GM21423 (cell line): Measurements from ENCODE around the gene ATP8A2.

Experiments used
- ATAC-seq: cut with Tn5 transposase; IDR thresholded peaks from one replicate; pipeline ENCODE4 v1.9.1; 2021; ENCODE audit warnings: mild to moderate bottlenecking, moderate library complexity; ENCODE audit not compliant: unreplicated experiment

ATP8A2 gene

DNA sequence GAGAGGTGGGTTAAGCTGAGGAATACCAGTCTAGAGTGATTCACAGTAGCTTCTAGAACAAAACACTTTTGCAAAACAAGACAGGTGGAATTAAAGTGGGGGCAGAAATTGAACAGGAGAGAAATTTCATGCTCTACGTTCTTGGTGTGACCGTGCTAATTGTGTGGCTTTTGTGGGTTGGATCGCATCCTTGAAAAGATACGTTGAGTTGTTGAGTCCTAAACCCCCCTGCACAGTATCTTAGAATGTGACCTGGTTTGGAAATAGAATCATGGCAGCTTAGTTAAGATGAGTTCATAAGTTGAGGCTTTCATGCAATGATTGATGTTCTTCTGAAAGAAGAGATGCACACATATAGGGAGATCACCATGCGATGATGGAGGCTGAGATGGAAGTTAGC is 308.2 kb downstream of the ATP8A2 start:
- no peak for ATAC-seq

DNA sequence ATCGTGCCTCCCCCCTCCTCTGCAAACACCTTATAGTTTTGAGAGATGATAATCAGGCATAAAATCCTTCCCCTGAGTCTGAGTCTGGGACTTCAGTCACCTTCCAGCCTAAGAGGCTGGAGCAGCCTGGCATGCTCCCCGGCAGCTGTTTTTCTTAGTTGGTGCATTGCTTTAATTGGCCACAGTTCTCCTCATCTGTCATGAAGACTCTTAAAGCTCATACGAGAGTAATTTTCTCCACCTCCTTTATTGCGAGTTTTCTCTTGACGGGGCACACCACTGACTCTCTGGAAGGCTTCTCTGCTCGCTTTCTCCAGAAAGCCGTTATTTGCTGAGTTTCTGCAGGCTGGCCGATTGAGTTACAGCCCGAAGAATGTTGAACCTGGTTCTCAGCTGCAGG is 310.5 kb downstream of the ATP8A2 start:
- no peak for ATAC-seq

DNA sequence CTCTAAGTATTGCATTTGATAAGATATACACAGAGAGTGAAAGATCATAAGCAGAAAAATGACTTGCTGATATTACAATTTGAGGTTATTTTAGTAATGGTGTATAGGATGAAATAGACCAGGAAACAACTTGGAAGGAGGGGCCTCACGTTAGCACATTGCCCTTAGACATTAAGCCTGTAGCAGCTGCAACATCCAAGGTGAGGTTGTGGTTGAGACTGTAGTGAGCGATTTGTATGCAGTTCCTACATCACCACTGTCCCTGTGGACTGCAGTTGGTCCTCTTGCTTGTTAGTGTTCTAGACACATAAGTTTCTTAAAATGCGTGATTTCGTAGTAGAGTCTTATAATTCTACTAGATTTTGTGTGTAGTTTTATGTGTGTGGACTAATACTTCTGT is 311.3 kb downstream of the ATP8A2 start:
- no peak for ATAC-seq

DNA sequence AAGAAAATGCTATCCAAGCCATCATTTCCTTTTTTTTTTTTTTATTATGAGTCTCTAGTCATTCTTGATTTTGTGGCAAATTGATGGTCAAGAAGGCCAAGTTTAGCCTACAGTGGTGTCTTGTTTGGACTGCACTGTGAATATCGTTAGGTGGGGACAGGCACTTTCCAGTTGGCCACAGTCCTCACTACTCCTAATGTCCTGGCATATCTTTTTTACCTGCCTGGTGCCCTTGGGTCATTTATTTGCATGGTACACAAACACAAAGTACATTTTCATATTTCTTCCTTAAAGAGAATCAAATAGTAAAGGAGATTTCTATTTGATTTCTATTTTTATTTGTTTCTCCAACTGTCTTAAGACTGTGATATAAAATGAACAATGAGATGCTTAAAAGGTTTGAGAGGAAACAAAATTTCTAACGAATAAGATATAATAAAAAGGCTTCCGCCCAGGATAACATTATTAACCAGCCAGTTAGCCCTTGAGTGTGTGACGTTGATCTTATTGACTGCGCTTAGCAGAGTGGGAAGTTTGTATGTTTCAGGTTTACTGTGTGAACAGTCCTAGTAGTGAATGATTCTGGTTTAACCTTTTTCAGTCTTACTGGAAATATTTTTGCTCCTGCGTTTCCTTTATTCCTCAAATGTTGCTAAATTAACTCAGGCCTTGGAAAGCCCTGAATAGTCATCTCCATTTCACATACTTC is 312.0 kb downstream of the ATP8A2 start:
- ATAC-seq = no peak

DNA sequence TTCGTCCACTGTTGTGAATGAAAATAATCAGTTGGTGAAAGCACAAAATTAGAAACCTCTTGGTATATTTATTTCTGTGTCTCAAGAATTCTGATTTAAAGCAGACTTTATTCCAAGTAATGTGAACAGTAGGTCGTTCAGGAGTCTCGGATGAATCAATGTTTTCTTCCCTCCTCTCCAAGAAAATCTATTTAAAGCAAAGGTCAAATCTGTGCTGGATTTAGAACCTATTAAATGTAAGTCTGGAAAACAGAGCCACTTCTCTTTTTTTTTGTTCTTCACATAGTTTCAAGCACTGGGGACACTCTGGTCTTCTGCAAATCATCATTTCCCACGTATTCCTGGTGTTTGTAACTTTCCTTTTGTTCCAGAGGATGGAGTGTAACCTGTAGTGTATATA is 312.7 kb downstream of the ATP8A2 start:
- no peak for ATAC-seq

DNA sequence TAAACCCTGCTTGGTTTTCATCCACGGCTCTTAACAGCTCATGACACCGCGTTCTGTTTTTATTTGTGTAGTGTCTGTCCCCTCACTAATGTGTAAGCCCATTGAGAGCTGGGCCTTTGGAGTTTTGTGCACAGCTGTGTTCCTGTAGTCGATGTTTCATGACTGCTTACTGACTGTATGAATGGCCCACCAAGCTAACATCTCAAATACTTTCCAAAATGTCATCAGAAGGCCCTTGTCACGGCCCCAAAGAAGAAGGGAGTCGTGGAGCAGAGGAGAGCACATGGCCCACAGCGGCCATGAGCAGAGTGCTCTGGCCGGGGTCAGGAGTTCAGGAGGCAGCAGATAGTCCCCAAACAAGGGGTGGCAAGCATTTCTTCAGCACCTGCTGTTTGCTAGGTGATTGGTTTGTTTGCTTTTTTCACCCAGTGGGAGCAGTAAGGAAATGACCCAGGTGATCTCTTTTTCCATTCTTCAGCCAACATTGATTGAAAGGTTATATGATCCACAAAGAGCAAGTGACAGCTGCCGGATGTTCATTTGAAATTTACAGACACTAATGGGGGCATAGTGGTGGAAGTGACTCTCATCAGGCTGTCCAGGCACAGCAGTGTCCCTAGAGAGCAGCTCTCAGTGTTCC is 315.2 kb downstream of the ATP8A2 start:
- no peak for ATAC-seq

DNA sequence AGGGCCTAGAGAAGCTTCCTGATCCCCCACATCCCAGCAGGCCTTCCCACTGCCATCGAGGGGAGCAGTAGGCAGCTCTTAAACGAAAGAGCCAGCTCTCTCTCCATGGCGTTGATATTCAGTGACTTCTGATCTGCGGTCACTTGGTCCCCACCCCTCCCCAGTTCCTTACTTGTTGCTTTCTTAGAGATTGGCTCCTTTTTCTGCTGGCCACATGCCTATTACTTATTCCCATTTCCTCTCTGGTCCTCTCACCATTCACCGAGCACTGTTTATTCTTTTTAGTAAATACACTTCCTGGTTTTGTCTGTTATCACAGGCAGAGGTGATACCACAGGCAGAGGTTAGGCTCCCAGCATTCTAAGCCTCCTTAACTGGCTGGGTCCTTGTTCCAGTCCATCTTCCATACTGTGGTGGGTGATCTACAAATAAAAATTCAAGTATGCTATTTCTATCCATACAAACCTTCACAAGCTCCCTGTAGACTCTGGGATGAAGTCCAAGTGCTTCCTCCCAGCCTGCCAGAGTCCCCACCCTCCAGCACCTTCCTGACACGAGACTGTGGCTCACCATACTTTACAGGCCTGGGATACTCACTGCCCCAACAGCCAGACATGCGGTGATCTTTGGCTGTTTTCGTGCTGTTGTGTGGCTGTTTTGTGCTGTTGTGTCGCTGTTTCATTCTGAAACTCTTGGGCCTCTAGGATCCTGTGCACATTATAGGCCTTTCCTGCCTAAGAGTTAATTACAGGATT is 315.9 kb downstream of the ATP8A2 start:
- no peak for ATAC-seq

DNA sequence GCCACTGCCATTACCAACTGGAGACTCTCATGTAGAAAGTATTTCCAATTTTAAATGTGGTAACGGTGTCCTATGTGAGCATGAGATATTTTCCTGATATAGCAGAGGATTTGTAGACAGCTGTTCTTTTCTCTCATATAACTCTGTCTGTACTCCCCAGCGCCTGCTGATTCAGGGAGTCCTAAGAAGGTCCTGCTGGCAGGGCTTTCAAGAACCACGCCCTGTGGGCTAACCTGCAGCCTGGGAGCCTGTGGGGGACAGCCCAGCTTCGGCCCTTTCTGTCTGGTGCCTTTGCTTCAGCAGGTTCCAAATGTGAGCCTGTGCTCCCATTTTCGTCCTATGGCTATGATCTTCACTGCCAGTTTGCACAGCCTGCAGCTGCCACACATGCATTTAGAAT is 316.8 kb downstream of the ATP8A2 start:
- no peak for ATAC-seq

DNA sequence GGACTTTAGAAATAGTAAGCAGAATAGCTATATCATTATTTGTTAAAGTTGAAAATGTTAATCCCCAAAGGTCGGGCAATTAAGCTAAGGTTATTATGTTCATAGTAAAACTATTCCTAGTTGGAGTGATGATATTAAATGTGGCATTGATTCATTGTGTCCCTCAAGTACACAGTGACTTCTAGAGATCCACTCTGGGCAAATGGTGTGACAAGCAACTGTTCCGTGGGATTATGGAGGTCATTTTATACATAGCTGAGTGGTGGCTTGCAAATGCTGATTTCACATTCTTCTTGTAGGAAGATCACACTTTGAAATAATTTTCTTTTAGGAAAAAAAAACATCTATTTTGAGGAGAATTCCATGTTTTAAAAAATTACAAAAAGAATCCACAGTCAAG is 317.8 kb downstream of the ATP8A2 start:
- no peak for ATAC-seq

DNA sequence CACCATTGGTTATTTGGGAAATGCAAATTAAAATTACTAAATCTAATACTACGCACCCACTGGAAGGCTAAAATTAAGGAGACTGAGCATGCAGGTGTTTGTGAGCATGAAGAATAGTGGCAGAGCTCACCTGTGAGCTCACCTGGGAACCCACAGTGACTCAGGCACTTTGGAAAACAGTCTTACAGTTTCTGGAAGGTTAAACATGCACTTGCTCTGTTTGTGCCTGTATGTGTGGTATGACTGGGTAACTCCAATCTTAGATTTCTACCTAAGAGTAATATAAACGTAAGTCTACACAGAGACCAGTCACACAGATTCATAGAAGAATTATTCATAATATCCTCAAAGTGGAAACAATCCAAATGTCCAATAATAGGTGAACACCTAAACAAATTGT is 318.8 kb downstream of the ATP8A2 start:
- no peak for ATAC-seq

DNA sequence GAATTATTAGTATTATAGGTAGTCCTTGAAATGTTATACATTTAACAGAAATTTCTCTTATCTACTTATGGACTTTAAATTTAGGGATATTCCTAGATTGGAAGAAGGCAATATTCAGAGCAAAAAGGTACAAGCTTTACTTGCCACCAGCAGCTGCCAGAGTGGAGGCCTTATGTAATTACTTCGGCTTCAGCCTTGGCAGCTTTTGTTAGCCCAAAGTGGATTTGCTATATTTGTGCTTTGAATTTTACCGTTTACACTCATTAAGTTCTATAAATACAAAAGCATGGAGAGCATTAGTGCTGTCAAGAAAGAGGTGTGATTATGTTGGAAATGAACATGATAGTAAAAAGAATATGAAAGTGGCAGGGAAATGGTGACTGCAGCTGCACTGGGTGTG is 319.9 kb downstream of the ATP8A2 start:
- ATAC-seq = no peak

DNA sequence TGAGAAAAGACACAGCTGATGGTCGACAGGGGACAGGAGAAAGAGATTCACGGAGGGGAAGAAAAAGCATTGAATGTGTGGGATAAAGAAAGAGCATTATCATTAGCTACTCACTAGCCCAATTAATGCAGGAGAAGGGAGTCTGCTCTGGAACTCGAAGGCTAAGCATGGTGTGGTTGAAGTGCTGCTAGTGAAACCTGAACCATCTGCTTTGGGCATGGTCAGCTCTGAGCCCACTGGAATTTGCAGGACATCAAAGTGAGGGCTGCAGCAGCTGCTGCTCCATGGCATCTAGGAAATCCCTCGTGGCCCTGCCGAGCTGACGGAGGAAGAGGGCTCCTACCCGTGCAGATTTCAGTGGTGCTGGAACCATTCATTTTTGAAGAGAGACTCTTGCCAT is 320.3 kb downstream of the ATP8A2 start:
- no peak for ATAC-seq

DNA sequence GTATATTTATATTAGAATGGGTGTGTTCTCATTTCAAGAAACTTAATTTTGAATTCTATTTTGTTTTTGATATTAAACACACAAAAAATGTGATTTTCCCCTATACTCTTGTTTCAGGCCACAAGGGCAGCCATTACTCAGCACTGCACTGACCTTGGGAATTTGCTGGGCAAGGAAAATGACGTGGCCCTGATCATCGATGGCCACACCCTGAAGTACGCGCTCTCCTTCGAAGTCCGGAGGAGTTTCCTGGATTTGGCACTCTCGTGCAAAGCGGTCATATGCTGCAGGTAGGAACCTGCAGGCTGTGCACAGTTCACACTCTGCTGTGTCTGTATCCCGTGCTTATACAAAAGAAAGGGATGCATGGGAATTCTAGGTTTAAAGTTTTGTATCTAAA is 327.3 kb downstream of the ATP8A2 start:
- ATAC-seq = no peak

DNA sequence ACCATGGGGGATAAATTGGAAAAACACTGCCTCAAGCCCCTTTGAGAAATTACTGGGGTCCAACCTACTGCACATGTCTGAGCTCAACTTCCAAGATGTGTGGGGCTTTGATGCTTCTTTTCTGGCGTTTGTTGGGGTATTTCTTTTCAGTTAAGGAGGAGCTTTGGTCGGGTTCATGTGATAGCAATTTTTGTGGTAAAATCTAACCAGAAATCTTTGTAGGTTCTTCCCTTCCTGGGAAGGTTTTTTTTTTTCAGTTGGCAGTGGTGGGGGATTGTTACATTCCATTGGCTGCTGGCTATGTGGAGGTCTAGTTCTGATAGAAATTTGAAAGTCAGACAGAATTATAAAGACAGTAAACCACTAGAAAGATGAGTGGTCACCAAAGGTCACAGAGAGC is 327.8 kb downstream of the ATP8A2 start:
- ATAC-seq = no peak

DNA sequence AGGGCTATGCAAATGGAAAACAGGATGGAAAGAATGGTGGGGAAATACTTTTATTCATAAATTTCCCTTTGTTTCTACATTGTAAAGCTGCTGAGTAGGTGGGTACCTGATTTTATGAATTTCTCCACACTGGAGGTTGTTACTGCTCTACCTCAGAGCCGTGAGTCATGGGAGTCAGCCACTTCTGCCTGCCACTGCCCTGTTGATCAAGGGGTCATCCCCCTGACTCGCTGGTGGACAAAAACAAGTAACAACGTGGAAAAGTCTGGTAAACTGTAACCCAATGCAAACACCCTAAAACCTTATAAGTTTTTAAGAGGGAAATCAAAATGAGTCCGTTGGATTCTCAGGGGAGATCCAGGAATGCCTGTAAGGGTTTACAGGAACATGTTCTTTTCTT is 329.5 kb downstream of the ATP8A2 start:
- no peak for ATAC-seq

DNA sequence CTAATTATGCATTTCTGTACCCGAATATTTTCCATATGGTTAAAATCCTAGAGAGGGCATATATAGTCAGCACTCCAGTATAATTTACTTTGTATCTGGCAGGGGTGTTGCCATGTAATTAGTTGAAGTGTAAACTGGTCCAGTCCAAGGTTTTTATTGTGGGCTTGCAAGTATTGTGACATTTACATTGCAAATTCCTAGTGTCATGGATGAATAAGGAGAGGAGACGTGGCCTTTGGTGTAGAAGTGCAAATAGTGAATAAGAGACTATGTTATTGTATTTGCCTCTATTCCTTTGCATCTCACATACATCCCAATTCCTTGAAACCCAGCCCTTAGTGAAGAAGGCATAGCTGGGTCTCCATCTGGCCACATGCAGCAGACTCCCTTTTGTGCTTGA is 330.6 kb downstream of the ATP8A2 start:
- ATAC-seq = no peak

DNA sequence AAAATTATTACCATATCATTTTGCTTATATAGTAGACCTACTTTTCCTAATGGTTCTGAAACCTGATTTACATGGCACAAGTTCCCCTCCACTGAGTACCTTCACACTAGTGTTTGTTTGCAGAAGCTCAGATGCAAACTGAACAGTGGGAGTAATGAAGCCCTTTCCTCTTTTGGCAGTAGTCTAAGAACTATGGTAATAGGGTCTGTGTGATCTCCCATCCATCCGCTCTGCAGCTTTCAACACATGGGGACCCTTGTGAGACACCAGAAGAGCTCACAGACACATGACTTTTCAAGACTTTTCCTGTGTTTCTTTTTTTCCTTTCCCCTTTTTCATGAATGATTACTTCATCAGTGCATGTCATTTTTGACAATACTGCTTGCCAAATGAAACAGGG is 336.0 kb downstream of the ATP8A2 start:
- ATAC-seq = no peak

DNA sequence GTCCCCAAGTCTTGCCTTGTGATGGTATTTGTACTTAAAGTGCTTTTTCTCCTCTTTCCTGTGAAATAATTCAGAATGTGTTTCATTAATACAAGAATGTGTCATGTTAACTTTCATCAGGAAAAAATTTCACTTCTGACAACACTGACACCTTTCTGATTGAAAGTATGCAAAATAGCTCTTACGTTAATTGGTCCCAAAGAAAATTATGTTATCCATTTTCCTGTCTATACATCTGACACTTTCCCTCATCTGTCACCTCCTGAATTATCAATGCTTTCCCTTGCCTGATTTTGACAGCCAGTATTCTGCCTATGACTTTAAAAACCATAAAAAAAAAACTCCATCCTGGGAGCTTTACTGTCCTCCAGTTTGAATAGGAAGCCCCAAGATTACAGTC is 336.5 kb downstream of the ATP8A2 start:
- no peak for ATAC-seq

DNA sequence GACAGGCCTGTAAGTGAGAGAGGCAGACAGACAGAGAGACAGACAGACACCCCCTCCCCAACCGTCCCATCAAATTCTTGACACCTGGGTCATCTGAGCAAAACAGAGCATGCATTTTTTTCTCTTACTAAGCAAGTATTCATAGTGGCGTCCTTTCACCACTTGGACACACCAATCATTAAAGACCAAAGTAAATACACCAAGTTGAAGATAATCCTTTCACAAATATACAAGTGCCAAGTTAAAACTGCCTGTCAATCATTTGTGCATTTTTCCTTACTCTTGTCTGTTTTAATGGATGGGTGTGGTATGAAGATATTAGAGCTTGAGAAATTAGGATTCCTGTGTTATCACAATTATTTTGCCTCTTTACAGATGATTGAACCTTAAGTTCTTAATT is 337.3 kb downstream of the ATP8A2 start:
- no peak for ATAC-seq

DNA sequence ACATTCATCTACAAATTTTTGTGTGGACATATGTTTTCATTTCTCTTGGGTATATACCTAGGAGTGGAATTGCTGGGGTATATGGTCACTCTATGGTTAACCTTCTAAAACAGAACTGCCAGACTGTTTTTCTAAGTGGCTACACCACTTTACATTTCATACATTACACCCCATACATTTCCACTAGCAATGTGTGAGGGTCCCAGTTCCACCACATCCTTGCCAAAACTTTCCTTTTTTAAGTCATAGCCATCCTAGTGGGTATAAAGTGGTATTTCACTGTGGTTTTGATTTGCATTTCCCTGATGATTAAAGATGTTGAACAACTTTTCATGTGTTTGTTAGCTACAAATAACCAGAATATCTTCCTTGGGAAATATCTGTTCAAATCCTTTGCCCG is 344.0 kb downstream of the ATP8A2 start:
- ATAC-seq = no peak

DNA sequence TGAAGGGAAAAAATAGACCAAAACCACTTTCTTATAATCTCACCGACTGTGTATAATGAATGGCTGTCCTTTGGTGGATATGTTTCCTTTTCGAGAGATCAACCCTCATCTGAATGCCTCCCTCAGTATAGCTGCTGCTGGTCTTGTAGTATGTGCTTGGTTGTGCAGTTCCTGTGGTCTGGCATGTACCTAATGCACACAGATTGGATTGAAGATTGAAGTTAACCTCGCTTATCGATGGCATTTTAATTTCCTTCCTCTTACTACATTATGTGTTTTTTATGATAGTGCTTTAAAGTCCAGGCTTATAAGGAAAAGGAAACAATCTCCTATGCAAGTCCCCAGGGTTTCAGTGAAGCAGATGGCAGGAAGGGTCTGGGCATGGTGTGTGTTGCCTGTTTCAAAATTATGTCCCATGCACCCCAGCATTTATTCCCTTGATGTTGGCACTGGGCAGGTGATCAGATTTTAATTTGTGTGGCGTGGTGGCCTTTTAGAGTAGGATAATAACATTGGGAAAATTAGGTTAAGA is 346.0 kb downstream of the ATP8A2 start:
- ATAC-seq = no peak

DNA sequence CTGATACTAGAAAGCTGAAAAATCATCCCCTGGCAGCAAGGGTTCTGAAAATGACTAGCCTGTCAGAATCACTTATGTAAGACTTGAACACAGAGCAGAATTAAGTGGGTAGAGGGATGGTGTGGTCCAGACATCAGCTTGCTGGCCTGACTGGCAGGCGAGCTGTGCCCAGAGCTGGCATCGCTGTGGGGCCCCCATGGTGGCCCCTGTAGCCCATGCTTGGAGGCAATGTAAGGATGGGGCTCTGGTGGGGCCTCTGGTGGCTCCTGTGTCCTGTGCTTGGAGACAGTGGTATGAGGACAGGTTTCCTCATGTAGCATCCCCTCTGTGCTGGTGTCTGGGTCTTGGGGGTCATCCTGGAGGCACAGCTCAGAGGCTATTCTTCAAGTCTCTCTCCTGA is 347.9 kb downstream of the ATP8A2 start:
- ATAC-seq = no peak
